Heart left ventricle (tissue), 13 donors: ENCODE results near the gene CCDC188.

Experiments used
- CTCF ChIP-seq, 12 donors: fragments of 200-600 bp; sonication (generic) in 4 of 12; IDR thresholded peaks; one replicate each; pipeline versions ENCODE4 v1.5.0 to v1.8.0; 2018 to 2022; ENCODE audit warnings: antibody characterized with exemption in 12 of 12, mild to moderate bottlenecking in 5 of 12
- POLR2A ChIP-seq, 2 donors: fragments of 450-650 bp; IDR thresholded peaks; one replicate each; pipeline ENCODE4 v1.6.1; 2017; ENCODE audit warnings: antibody characterized with exemption in 2 of 2, mild to moderate bottlenecking in 2 of 2, moderate library complexity in 2 of 2
- donor health status: ischemic (EF 13 %, LVEDD 7.1; RV severe dilation, severe dysfunction).
- donor health status: DM: no; HTN: yes; CAD: no.
- donor health status: DM: no; HTN: no; CAD: no.
- donor health status: ischemic (EF 25% LVEDD 6.9; RV normal size, moderate dysfunction).
- donor health status: ischemic (EF 25% LVEDD 5.7; RV mildly dilated, moderate dysfunction).
- donor health status: ischemic (EF 35%, LVEDD 5.7; RV mildly dilated, moderate dysfunction).
- donor health status: nonischemic (EF 11% LVEDD 7.7; RV severe dilation, severe dysfunction).
- donor health status: DM: yes; HTN: yes; CAD: no.
- donor health status: PGD.
- donor health status: ischemic (EF 29% LVEDD 5.4; RV normal size, mild dysfunction).
- donor health status: nonischemic (EF 23%, LVEDD 6.1; RV moderate dilation, normal function).

- no peak for TF ChIP-seq CTCF (IDR thresholded peaks at IDR 0.05)
- TF ChIP-seq POLR2A (IDR thresholded peaks at IDR 0.05) = no peak
These were observed 3.8 kb upstream of the CCDC188 start for GRCh38 chr22:20154602-20155187.
